ENCODE data around the gene SCAP.
"Not testable (repeated sequence)": the region's sequence is repeated elsewhere in the genome, so short reads cannot be mapped to it uniquely, and the experiment has no call there.

SCAP gene

GRCh38 chr3:47475570-47476329 is at the start of gene SCAP:
TSS of gene SCAP (minus strand) at chr3:47475941. CDS start at chr3:47442993, 32,948 bp downstream.
- DNase-seq (ENCODE audit: low read depth): peak; percentile 93

GRCh38 chr3:47523310-47524073 is 47.8 kb upstream of the SCAP start:
- no peak for DNase-seq (ENCODE audit: low read depth)

- peak; percentile 56 for DNase-seq (ENCODE audit: low read depth)
These were observed 46.6 kb upstream of the SCAP start for GRCh38 chr3:47522082-47522987.

- DNase-seq (ENCODE audit: low read depth): no peak
These were observed 45.0 kb upstream of the SCAP start for GRCh38 chr3:47520756-47521155.

GRCh38 chr3:47517937-47518336 is 42.2 kb upstream of the SCAP start:
- no peak for DNase-seq (ENCODE audit: low read depth)

DNA sequence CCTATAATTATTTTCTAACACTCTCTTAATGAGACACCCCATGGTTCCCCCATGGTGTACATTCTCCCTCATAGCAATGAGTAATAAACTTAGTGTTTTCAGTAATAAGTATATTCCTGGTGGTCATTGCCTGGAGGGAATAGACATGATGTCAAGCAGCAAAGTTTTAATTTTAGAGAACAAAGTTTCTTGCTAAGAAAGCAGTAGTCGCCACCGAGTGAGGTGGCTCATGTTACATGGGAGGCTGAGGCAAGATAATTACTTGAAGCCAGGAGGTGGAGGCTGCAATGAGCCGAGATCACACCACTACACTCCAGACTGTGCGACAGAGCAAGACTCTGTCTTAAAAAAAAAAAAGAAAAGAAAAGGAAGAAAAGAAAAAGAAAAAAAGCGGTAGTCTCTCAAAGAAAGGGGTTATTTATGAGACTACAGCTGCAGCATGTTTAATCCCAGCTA is 40.2 kb upstream of the SCAP start:
- DNase-seq (ENCODE audit: low read depth): no peak

- DNase-seq (ENCODE audit: low read depth): no peak
These were observed 39.4 kb upstream of the SCAP start for GRCh38 chr3:47515100-47515499.

DNA sequence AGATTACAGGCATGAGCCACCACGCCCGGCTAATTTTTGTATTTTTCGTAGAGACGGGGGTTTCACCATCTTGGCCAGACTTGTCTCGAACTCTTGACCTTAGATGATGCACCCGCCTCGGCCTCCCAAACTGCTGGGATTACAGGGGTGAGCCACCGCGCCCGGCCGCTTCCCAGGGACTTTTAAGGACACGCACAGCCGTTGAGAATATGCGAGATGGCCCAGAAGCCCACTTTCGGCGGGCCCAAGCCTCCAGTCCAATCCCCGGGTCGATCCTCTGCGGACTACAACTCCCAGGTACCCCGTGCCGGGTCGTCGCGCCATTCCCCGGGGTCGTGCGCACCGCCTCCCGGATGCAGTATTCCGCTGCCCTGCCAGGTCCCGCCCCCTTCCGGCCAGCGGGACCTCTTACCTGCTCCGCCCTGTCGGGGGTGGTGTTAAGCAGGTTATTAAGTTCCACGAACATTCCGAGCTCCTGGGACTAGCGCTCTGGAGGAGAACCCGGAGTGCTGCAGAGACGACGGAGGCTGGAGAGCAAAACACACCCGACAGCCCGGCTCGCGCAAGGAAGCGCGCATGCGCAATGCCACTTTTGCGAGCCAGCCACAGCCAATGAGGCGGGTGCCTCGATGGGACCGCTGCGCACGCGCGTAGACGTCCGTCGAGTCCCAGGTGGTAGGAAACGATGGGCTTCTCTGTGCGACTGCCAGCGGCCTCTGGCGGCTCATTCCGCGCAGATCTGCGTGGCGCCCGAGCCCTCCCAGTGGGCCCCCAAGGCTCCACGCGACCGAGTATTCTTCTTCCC is 37.6 kb upstream of the SCAP start, which contains the start of gene ELP6:
TSS of gene ELP6 (minus strand) at position 588 of the 805 bp plus-strand sequence. CDS start at position 466, 122 bp downstream.
- DNase-seq (ENCODE audit: low read depth): peak; percentile 95

GRCh38 chr3:47512416-47513124 is 36.8 kb upstream of the SCAP start:
- DNase-seq (ENCODE audit: low read depth): no peak

GRCh38 chr3:47505267-47505666 is 29.5 kb upstream of the SCAP start:
- not testable (repeated sequence) for DNase-seq (ENCODE audit: low read depth)

- no peak for DNase-seq (ENCODE audit: low read depth)
These were observed 28.4 kb upstream of the SCAP start for GRCh38 chr3:47504113-47504512.

GRCh38 chr3:47503033-47503432 is 27.3 kb upstream of the SCAP start:
- no peak for DNase-seq (ENCODE audit: low read depth)

GRCh38 chr3:47496892-47497291 is 21.2 kb upstream of the SCAP start:
- no peak for DNase-seq (ENCODE audit: low read depth)

- DNase-seq (ENCODE audit: low read depth): no peak
These were observed 20.1 kb upstream of the SCAP start for GRCh38 chr3:47495886-47496285.

- no peak for DNase-seq (ENCODE audit: low read depth)
These were observed 19.4 kb upstream of the SCAP start for GRCh38 chr3:47495111-47495510.

- DNase-seq (ENCODE audit: low read depth): no peak
These were observed 16.0 kb upstream of the SCAP start for GRCh38 chr3:47491777-47492176.

- DNase-seq (ENCODE audit: low read depth): no peak
These were observed 15.4 kb upstream of the SCAP start for GRCh38 chr3:47491186-47491585.

GRCh38 chr3:47487265-47487664 is 11.5 kb upstream of the SCAP start:
- DNase-seq (ENCODE audit: low read depth): no peak

- DNase-seq (ENCODE audit: low read depth): no peak
These were observed 10.1 kb upstream of the SCAP start for GRCh38 chr3:47485812-47486211.

DNA sequence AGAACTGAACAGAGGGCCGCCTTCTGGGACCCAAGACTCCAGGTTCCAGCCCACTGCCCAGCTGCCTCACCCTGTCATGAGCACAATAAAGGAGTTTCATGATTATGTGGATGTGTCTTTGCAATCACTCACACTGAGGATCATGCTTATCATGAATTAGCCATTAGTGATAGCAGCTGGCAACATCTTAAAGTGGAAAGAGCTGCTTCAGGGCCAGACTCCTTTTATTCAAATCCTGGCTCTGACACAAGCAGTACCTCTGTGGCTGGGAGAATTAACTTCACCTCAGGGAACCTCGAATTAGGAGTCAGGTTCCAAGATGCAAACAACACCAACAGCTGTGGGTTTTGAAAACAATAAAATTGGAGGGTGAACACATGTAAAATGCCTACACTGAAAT is 6.6 kb upstream of the SCAP start:
- DNase-seq (ENCODE audit: low read depth): no peak

- not testable (repeated sequence) for DNase-seq (ENCODE audit: low read depth)
These were observed 6.0 kb upstream of the SCAP start for GRCh38 chr3:47481763-47482162.
